Adrenal gland (tissue), 12 donors: ENCODE measurements around the gene MLXIPL. TPM values are rescaled to one million over a fixed set of nuclear protein-coding genes. Genes with fewer than 3 reads are reported as not detected.
A peak's percentile ranks its signal among the peaks of the same experiment; 100 is the strongest.
"Not testable (repeated sequence)": the region's sequence is repeated elsewhere in the genome, so short reads cannot be mapped to it uniquely, and the experiment has no call there.

ENCODE experiments used
- DNase-seq, 7 donors: peaks; one replicate each; pipeline ENCODE4 v3.0.0-alpha.2; 2019 to 2020
- H3K27ac ChIP-seq, 5 donors: fragments of 200-600 bp; sonication (generic) in 4 of 5; 1 replicate in 3 of 5; 2 replicates in 2 of 5; pipeline versions ENCODE4 v1.5.1 to v1.8.0; 2016 to 2020; ENCODE audit warnings: mild to moderate bottlenecking in 1 of 5
- H3K27me3 ChIP-seq: fragments of 200-600 bp; 2 replicates; pipeline ENCODE4 v1.8.0; 2021
- H3K36me3 ChIP-seq, 2 donors: fragments of 200-600 bp; replicated peaks in 1 of 2; 1 replicate in 1 of 2; 2 replicates in 1 of 2; pipeline versions ENCODE4 v1.5.1 to v1.8.0; 2018 to 2022
- H3K4me1 ChIP-seq, 2 donors: fragments of 200-600 bp; replicated peaks in 1 of 2; 1 replicate in 1 of 2; 2 replicates in 1 of 2; pipeline versions ENCODE4 v1.5.1 to v1.8.0; 2018 to 2021
- H3K4me3 ChIP-seq, 4 donors: fragments of 200-600 bp; sonication (generic) in 3 of 4; one replicate each; pipeline ENCODE4 v1.5.1; 2016 to 2018
- H3K9me3 ChIP-seq, 3 donors: fragments of 200-600 bp; sonication (generic) in 1 of 3; replicated peaks in 1 of 3; 1 replicate in 2 of 3; 2 replicates in 1 of 3; pipeline versions ENCODE4 v1.5.1 to v1.8.0; 2016 to 2021
- CTCF ChIP-seq, 6 experiments: fragments of 450-650 bp in 4 of 6; fragments of 200-600 bp in 2 of 6; sonication (generic) in 1 of 6; IDR thresholded peaks; 1 replicate in 5 of 6; 2 replicates in 1 of 6; pipeline versions ENCODE4 v1.5.1 to v1.8.0; 2016 to 2021; ENCODE audit warnings: antibody characterized with exemption in 6 of 6, mild to moderate bottlenecking in 2 of 6, moderate library complexity in 1 of 6
- POLR2A ChIP-seq, 2 donors: fragments of 450-650 bp; IDR thresholded peaks; one replicate each; pipeline ENCODE4 v1.6.1; 2017; ENCODE audit warnings: antibody characterized with exemption in 2 of 2, mild to moderate bottlenecking in 2 of 2, moderate library complexity in 1 of 2
- WGBS, 4 donors: extraction: QIAGEN DNeasy Blood & Tissue Kit in 2 of 4; methylation state at CpG; one replicate each; pipeline versions ENCODE4 v1.1.5 to v1.1.7; 2013 to 2017; 5-methylcytosine and 5-hydroxymethylcytosine counted together
- intact Hi-C, 2 donors: fragments of 100-400 bp; cut with DNase I; formaldehyde crosslinking; loops; one replicate each; pipeline versions ENCODE4 v1.14.1 to v1.15.0; 2022 to 2023
- polyA plus RNA-seq, 3 donors: library from polyadenylated mRNA; stranded (reverse); fragments of 200-250 nt in 2 of 3; fragments of 350-450 nt in 1 of 3; fragmentation: Illumina TruSeq in 1 of 3; extraction: RNeasy Lipid Tissue Mini Kit (QIAGEN cat#74804) in 1 of 3; gene quantifications; one replicate each; pipeline ENCODE4 v1.2.3, GENCODE V29; 2013 to 2014
- total RNA-seq, 9 donors: library from RNA; depleted of rRNA in 4 of 9; stranded (reverse); fragments of >200 nt in 4 of 9; fragments of 120-200 nt in 1 of 9; fragmentation: NEBNext Ultra II Directional in 1 of 9; extraction: Animal tissue kit (Norgen Biotek cat#: 25700) in 1 of 9; gene quantifications; one replicate each; pipeline versions ENCODE4 v1.1.0 to v1.2.4, GENCODE V29; 2013 to 2023
- donor health status: healthy with polysubstance abuse.
- donor health status: Bipolar disorder and iron deficiency.
- donor health status: DM: yes; HTN: yes; CAD: no.
- donor health status: DM: no; HTN: no; CAD: no.
- donor health status: DM: no; HTN: no; CAD: no.
- donor health status: DM: yes; HTN: yes; CAD: no.

MLXIPL gene
- total and polyA plus RNA-seq, 12 donors = under 0.01 to 586 (median 62.7) TPM

- Histone ChIP-seq H3K36me3 (peaks cover 0 to 45% of the 10 kb centered on the region in 2 donors), H3K27ac (peak overlapping the region in 1 of 5 donors; percentile 16), H3K4me1 (no peaks in the 10 kb centered on the region), H3K9me3 (no peaks in the 10 kb centered on the region), H3K4me3 (no peak overlapping the region), H3K27me3 (no peaks in the 10 kb centered on the region)
- intact Hi-C loops = no loop called here
- 71 to 89% (median 79%) methylated on average over 12 of the region's 12 CpGs for WGBS, 4 donors
- DNase-seq = no peak
- TF ChIP-seq CTCF (IDR thresholded peaks at IDR 0.05) (no peak), POLR2A (IDR thresholded peaks at IDR 0.05) (no peak)
Observed at GRCh38 chr7:73567846-73568685, 56.3 kb downstream of the MLXIPL start.

DNA sequence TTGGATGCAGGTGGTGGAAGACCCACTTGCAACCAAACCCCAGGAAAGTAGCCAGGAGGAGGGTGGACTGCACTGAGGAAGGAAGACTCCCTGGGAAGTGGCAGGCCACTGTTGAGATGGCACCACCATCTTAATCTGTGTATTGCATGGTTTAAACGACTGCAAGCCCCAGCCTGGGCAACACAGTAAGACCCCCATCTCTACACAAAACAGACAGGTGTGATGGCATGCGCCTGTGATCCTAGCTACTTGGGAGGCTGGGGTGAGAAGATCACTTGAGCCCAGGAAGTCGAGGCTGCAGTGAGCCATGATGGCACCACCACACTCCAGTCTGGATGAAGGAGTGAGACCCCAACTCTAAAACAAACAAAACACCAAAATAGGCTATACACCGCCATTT, 57.2 kb downstream of the MLXIPL start:
- 82 to 92% (median 88%) methylated on average over 4 of the region's 4 CpGs for WGBS, 4 donors
- no peak for TF ChIP-seq CTCF (IDR thresholded peaks at IDR 0.05)
- no peak for TF ChIP-seq POLR2A (IDR thresholded peaks at IDR 0.05)
- H3K27me3 ChIP-seq = no peaks in the 10 kb centered on the region
- no peaks in the 10 kb centered on the region for H3K9me3 ChIP-seq
- peaks cover 0 to 35% of the 10 kb centered on the region in 2 donors for H3K36me3 ChIP-seq
- no peak overlapping the region for H3K4me3 ChIP-seq
- no peak overlapping the region for H3K27ac ChIP-seq
- H3K4me1 ChIP-seq = no peaks in the 10 kb centered on the region
- intact Hi-C loops = no loop called here
- no peak for DNase-seq

- H3K4me3 ChIP-seq = peak overlapping the region in 2 of 4 donors; percentile 8 to 45
- intact Hi-C loops, H3K4me1 ChIP-seq, H3K9me3 ChIP-seq, DNase-seq, H3K27ac ChIP-seq, H3K27me3 ChIP-seq: not testable (repeated sequence)
- peaks cover 0 to 28% of the 10 kb centered on the region in 2 donors for H3K36me3 ChIP-seq
Observed at GRCh38 chr7:73566431-73566830, 57.9 kb downstream of the MLXIPL start.

- no peaks in the 10 kb centered on the region for H3K4me1 ChIP-seq
- TF ChIP-seq POLR2A (IDR thresholded peaks at IDR 0.05) (no peak), CTCF (IDR thresholded peaks at IDR 0.05) (no peak)
- H3K36me3 ChIP-seq = peaks cover 0 to 22% of the 10 kb centered on the region in 2 donors
- H3K4me3 ChIP-seq = peak overlapping the region in 2 of 4 donors; percentile 8 to 45
- no peak for DNase-seq
- WGBS, 4 donors = 22 to 49% (median 37%) methylated on average over 7 of the region's 7 CpGs
- no peak overlapping the region for H3K27ac ChIP-seq
- H3K27me3 ChIP-seq = no peaks in the 10 kb centered on the region
- H3K9me3 ChIP-seq = no peaks in the 10 kb centered on the region
- intact Hi-C loops = no loop called here
Observed at GRCh38 chr7:73565675-73566340, 58.5 kb downstream of the MLXIPL start.
